Coronary artery (tissue), 2 donors: ENCODE data around the gene TSPY8.
"Not testable (repeated sequence)": the region's sequence is repeated elsewhere in the genome, so short reads cannot be mapped to it uniquely, and the experiment has no call there.

Source experiments
- DNase-seq: peaks from one replicate; pipeline ENCODE4 v3.0.0-alpha.2; 2017; ENCODE audit warnings: low spot score
- H3K27ac ChIP-seq, 2 donors: fragments of 200-600 bp; sonication (generic); one replicate each; pipeline ENCODE4 v1.5.1; 2016 to 2019
- H3K4me3 ChIP-seq: fragments of 200-600 bp; sonication (generic); 2 replicates; pipeline ENCODE4 v1.5.1; 2016; ENCODE audit warnings: mild to moderate bottlenecking, moderate library complexity
- TF ChIP-seq, protein P1 (sequence below): fragments of 200-600 bp; sonication (generic); IDR thresholded peaks from one replicate; pipeline ENCODE4 v1.5.1; 2019; ENCODE audit warnings: antibody characterized with exemption

TSPY8 gene, protein sequence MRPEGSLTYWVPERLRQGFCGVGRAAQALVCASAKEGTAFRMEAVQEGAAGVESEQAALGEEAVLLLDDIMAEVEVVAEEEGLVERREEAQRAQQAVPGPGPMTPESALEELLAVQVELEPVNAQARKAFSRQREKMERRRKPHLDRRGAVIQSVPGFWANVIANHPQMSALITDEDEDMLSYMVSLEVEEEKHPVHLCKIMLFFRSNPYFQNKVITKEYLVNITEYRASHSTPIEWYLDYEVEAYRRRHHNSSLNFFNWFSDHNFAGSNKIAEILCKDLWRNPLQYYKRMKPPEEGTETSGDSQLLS

DNA sequence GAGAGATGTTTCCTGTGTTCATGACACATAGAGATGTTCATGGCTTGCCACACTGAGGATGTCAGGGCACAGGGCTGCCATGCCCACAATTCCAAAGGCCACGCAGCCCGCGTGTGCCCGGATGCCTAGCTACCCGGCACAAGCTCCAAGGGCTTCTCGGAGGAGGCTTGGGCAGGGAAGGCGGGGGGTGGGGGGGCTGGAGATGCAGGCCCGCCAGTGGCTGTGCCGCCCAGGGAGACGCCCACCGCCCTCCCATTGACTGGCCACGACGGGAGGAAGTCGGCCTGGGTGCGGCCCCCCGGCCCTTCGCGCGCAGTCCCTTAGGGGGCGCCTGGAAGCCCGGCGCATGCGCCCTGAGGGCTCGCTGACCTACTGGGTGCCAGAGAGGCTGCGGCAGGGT lies at the start of gene TSPY8:
TSS of gene TSPY8 (plus strand) at position 301 of the 400 bp plus-strand sequence. CDS start at position 347, 46 bp downstream.
- H3K4me3 ChIP-seq, DNase-seq, H3K27ac ChIP-seq: not testable (repeated sequence)

DNA sequence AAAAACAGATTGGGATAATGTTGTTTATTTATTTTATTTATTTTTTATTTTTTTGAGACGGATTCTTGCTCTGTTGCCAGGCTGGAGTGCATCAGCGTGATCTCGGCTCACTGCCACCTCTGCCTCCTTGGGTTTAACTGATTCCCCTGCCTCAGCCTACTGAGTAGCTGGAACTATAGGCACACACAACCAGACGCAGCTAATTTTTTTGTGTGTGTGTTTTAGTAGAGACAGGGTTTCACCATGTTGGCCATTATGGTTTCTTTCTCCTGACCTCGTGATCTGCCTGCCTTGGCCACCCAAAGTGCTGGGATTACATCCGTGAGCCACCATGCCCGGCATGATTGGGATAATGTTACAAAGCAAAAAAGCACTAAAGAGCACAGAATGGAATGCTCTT lies 36.6 kb upstream of the TSPY8 start:
- TF ChIP-seq, protein P1, sequence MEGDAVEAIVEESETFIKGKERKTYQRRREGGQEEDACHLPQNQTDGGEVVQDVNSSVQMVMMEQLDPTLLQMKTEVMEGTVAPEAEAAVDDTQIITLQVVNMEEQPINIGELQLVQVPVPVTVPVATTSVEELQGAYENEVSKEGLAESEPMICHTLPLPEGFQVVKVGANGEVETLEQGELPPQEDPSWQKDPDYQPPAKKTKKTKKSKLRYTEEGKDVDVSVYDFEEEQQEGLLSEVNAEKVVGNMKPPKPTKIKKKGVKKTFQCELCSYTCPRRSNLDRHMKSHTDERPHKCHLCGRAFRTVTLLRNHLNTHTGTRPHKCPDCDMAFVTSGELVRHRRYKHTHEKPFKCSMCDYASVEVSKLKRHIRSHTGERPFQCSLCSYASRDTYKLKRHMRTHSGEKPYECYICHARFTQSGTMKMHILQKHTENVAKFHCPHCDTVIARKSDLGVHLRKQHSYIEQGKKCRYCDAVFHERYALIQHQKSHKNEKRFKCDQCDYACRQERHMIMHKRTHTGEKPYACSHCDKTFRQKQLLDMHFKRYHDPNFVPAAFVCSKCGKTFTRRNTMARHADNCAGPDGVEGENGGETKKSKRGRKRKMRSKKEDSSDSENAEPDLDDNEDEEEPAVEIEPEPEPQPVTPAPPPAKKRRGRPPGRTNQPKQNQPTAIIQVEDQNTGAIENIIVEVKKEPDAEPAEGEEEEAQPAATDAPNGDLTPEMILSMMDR: no peak
- Histone ChIP-seq H3K27ac (no peak overlapping the region), H3K4me3 (no peak overlapping the region)
- DNase-seq: no peak

DNA sequence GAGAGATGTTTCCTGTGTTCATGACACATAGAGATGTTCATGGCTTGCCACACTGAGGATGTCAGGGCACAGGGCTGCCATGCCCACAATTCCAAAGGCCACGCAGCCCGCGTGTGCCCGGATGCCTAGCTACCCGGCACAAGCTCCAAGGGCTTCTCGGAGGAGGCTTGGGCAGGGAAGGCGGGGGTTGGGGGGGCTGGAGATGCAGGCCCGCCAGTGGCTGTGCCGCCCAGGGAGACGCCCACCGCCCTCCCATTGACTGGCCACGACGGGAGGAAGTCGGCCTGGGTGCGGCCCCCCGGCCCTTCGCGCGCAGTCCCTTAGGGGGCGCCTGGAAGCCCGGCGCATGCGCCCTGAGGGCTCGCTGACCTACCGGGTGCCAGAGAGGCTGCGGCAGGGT lies 20.4 kb upstream of the TSPY8 start, which contains the start of gene TSPY4:
TSS of gene TSPY4 (plus strand) at position 301 of the 400 bp plus-strand sequence. CDS start at position 347, 46 bp downstream.
- not testable (repeated sequence) for H3K4me3 ChIP-seq, DNase-seq, H3K27ac ChIP-seq

DNA sequence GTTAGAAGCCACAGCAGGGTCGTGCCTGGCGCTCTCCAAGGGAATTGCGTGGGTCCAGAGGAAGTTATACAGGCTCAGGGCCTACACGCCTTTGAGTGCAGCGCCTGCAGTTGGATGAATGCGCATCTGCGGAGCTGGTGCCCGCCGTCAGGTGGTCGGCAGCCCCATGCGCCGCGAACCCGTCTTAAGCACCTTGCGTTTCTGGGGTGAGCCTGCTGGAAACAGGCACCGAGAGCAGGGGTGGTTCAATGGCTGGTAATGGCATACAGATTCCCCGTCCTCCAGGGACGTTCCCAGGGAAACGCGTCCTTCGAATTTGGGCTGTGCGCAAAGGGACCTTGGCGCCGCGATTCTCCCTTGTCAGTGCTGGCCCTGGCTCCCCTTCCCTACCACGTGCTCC lies 38.9 kb downstream of the TSPY8 start:
- not testable (repeated sequence) for H3K4me3 ChIP-seq, H3K27ac ChIP-seq, DNase-seq

DNA sequence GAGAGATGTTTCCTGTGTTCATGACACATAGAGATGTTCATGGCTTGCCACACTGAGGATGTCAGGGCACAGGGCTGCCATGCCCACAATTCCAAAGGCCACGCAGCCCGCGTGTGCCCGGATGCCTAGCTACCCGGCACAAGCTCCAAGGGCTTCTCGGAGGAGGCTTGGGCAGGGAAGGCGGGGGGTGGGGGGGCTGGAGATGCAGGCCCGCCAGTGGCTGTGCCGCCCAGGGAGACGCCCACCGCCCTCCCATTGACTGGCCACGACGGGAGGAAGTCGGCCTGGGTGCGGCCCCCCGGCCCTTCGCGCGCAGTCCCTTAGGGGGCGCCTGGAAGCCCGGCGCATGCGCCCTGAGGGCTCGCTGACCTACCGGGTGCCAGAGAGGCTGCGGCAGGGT lies 40.5 kb downstream of the TSPY8 start, which contains the start of gene TSPY3:
TSS of gene TSPY3 (plus strand) at position 301 of the 400 bp plus-strand sequence. CDS start at position 347, 46 bp downstream.
- not testable (repeated sequence) for H3K27ac ChIP-seq, DNase-seq, H3K4me3 ChIP-seq
